ENCODE measurements around the gene EIF2B2.

Gene EIF2B2

DNA sequence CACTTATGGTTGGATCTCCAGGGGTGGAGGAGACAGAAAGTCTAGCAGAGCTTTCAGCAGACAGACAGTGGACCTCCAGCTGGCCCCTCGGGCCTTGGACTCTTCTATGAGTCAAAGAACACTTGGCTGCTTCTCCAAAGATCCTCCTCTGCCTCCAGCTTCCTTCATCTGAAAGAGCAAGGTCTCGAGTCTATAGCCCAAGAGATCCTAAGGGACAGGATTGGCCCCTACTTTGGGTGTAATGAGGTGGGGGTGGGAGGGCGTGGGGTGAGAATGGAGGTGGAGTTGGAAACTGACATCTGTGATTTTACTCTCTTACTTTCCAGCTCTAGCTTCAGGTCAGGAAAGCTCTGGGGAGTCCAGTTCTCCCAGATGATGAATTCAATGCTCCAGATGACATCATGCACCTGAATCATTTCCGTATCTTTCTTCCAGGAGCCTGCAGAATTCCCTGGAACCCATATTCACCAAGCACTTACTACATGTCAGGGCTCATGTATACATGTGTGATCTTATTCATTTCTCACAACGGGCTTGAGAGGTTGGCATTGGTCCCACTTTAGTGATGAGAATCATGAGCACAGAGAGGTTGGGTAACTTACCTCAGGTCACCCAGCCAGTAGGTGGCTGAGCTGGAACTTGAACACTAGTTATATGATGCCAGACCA is 37.1 kb upstream of the EIF2B2 start:
- no peak for TF ChIP-seq TARDBP (IDR thresholded peaks at IDR 0.05)
- no peak for TF ChIP-seq FOXM1 (IDR thresholded peaks at IDR 0.05; ENCODE audit: borderline replicate concordance)
- no peak for TF ChIP-seq ARNT (IDR thresholded peaks at IDR 0.05)
- TF ChIP-seq ZNF384 (IDR thresholded peaks at IDR 0.05) = no peak
- no peak for TF ChIP-seq SP1 (IDR thresholded peaks at IDR 0.05)
- no peak for TF ChIP-seq HDGF (IDR thresholded peaks at IDR 0.05; ENCODE audit: borderline replicate concordance)
- no peak for TF ChIP-seq FOXK2 (IDR thresholded peaks at IDR 0.05)
- TF ChIP-seq, protein P1, sequence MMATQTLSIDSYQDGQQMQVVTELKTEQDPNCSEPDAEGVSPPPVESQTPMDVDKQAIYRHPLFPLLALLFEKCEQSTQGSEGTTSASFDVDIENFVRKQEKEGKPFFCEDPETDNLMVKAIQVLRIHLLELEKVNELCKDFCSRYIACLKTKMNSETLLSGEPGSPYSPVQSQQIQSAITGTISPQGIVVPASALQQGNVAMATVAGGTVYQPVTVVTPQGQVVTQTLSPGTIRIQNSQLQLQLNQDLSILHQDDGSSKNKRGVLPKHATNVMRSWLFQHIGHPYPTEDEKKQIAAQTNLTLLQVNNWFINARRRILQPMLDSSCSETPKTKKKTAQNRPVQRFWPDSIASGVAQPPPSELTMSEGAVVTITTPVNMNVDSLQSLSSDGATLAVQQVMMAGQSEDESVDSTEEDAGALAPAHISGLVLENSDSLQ (IDR thresholded peaks at IDR 0.05) = no peak
- no peak for TF ChIP-seq LEF1 (IDR thresholded peaks at IDR 0.05; ENCODE audit: borderline replicate concordance)
- CTCF ChIA-PET = interaction anchor here (1.1 to 1.4 kb wide), 2 partner anchors 15 to 21 kb away, joined by 3 read pairs; no protein-coding TSS in a partner anchor
- POLR2A ChIA-PET = interaction anchor here (0.5 to 1.6 kb wide), 3 partner anchors 10 to 98 kb away, joined by 3 to 6 read pairs (median 3); partner anchors contain the start of genes ACYP1 and PGF
- DNase-seq (ENCODE audit: extremely low spot score) = no peak

DNA sequence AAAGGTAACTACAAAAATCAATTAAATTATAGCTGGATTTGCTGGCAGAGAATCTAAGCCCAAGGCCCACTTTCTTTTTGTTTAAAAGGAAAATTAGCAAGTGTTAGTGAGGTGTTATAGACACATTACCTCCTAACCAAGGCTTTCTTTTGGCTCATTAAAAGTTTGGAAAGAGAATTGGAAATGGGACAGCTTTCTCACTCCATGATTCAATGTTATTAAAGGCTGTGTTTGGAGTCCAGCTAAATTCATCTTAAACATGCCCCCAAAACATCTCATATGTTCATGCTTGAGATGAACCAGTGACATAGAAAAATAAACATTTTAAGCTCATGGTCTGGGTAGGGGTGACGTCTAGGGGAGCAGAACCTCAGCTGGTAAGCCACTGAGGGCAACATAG is 33.9 kb upstream of the EIF2B2 start:
- ChIA-PET POLR2A (interaction anchor here (1.3 to 1.7 kb wide), 2 partner anchors 11 to 16 kb away, joined by 3 read pairs; no protein-coding TSS in a partner anchor), CTCF (interaction anchor here (1.0 kb wide), 1 partner anchor 24 kb away, joined by 4 read pairs; no protein-coding TSS in a partner anchor)
- TF ChIP-seq FOXA1 (IDR thresholded peaks at IDR 0.05) (no peak), SP1 (IDR thresholded peaks at IDR 0.05) (no peak), FOXM1 (IDR thresholded peaks at IDR 0.05; ENCODE audit: borderline replicate concordance) (no peak), NFRKB (IDR thresholded peaks at IDR 0.05) (no peak), CTBP1 (IDR thresholded peaks at IDR 0.05; ENCODE audit: borderline replicate concordance) (no peak), L3MBTL2 (conservative IDR thresholded peaks at IDR 0.05) (no peak), TARDBP (IDR thresholded peaks at IDR 0.05) (no peak), FOXK2 (IDR thresholded peaks at IDR 0.05) (no peak), ARNT (IDR thresholded peaks at IDR 0.05) (no peak), LEF1 (IDR thresholded peaks at IDR 0.05; ENCODE audit: borderline replicate concordance) (no peak)
- no peak for DNase-seq (ENCODE audit: extremely low spot score)

DNA sequence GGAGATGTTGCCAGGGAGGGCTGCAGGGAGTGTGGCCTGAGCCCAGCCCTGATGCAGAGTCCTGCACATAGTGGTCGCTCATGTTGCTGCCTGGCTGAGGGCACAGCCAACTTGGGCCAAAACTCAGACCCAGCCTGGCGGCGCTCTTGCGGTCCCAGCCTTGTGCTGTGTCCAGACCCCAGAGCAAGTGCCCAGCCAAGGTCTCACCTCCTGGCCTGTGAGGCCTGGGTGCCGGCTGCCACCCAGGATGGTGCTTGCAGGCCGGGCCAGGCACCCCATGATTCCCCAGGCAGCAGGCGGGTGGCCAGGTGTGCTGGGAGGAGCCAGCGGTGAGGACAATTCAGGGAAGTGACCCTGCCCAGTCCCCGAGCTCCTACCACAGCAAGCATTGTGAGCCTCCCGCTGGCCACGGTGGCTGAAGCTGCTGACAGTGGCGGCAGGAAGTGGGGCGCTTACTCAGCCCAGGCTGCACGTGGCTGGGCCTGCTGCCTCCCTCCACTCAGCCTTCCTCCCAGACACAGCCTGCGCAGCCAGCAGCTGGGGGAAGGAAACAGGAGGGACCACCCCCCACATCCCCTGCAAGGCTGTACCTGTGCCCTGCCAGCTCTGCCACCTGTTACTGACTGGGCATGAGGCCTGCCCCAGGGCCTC is 29.6 kb upstream of the EIF2B2 start:
- DNase-seq (ENCODE audit: extremely low spot score) = no peak
- POLR2A ChIA-PET = no interaction called here
- CTCF ChIA-PET = no interaction called here
- TF ChIP-seq CTBP1 (IDR thresholded peaks at IDR 0.05; ENCODE audit: borderline replicate concordance) (no peak), HDGF (IDR thresholded peaks at IDR 0.05; ENCODE audit: borderline replicate concordance) (no peak), FOXM1 (IDR thresholded peaks at IDR 0.05; ENCODE audit: borderline replicate concordance) (no peak), L3MBTL2 (conservative IDR thresholded peaks at IDR 0.05) (no peak), FOXA1 (IDR thresholded peaks at IDR 0.05) (no peak), FOXK2 (IDR thresholded peaks at IDR 0.05) (no peak), ELF4 (IDR thresholded peaks at IDR 0.05) (no peak), LEF1 (IDR thresholded peaks at IDR 0.05; ENCODE audit: borderline replicate concordance) (no peak), SUZ12 (IDR thresholded peaks at IDR 0.05) (no peak), BHLHE40 (IDR thresholded peaks at IDR 0.05; ENCODE audit: borderline replicate concordance) (no peak), ZNF384 (IDR thresholded peaks at IDR 0.05) (no peak), TARDBP (IDR thresholded peaks at IDR 0.05) (no peak), NFRKB (IDR thresholded peaks at IDR 0.05) (no peak), ARNT (IDR thresholded peaks at IDR 0.05) (no peak)
- TF ChIP-seq, protein P1 (IDR thresholded peaks at IDR 0.05) = no peak

DNA sequence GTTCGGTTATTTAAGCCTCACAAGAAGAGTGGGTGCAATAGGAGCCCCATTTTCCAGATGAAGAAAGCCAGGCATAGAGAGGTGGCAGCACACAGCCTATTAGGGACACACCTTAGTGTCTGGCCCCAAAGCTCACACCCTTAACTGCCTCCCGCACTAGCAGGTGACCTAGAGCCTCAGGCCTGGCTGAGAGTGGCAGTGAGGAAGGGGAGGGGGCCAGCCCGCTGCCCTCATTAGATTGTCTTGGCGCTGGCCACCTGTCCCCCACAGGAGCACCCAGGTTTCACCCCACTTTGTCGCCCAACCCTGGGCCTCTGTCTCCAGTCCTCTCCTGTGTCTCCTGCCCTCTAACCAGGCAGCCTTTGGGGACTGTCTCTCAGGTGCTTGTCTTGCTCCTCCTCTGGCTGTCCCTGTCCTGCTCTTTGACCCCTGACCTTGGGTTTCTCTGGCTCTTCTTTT is 28.8 kb upstream of the EIF2B2 start:
- POLR2A ChIA-PET = no interaction called here
- CTCF ChIA-PET = no interaction called here
- TF ChIP-seq BHLHE40 (IDR thresholded peaks at IDR 0.05; ENCODE audit: borderline replicate concordance) (no peak), CTBP1 (IDR thresholded peaks at IDR 0.05; ENCODE audit: borderline replicate concordance) (no peak), L3MBTL2 (conservative IDR thresholded peaks at IDR 0.05) (no peak), HDGF (IDR thresholded peaks at IDR 0.05; ENCODE audit: borderline replicate concordance) (no peak), LEF1 (IDR thresholded peaks at IDR 0.05; ENCODE audit: borderline replicate concordance) (no peak), FOXM1 (IDR thresholded peaks at IDR 0.05; ENCODE audit: borderline replicate concordance) (no peak), ARNT (IDR thresholded peaks at IDR 0.05) (no peak), ELF4 (IDR thresholded peaks at IDR 0.05) (no peak)

DNA sequence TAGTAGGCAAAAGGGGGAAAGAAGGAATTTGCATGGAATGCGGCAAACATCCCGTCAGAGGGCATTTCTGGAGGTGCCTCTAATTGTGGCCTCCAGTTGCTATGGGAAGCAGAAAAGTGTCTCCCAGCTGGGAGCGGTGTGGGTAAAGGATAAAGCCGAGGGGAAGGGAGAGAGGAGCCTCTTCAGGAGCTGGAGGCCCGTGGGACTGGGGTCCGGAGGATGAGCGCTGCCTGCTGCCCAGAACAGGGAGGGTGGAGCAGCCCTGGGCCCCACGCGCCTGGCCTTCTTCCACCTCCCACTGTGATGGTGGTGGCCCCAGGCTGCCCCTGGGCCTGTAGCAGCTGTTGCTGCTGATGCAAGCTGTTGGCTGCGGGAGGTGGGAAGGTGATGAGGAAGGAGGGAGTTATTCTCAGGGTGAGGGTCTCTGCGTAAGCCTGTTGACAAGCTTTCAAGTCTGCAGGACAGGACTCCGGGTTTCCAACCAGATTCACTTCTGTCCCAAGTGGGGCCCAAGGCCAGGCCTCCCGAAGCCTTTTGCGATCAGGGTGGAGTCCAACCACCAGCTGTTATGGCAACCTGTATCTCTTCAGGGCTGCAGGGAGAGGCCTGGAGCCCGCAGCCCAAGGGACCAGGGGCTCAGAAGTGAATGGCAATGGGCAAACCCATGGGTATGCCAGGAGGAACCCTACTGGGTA is 28.2 kb upstream of the EIF2B2 start:
- CTCF ChIA-PET = no interaction called here
- no peak for DNase-seq (ENCODE audit: extremely low spot score)
- TF ChIP-seq LEF1 (IDR thresholded peaks at IDR 0.05; ENCODE audit: borderline replicate concordance) (no peak), CTBP1 (IDR thresholded peaks at IDR 0.05; ENCODE audit: borderline replicate concordance) (no peak), ZNF384 (IDR thresholded peaks at IDR 0.05) (no peak), HDGF (IDR thresholded peaks at IDR 0.05; ENCODE audit: borderline replicate concordance) (no peak), BHLHE40 (IDR thresholded peaks at IDR 0.05; ENCODE audit: borderline replicate concordance) (no peak), L3MBTL2 (conservative IDR thresholded peaks at IDR 0.05) (no peak), ELF4 (IDR thresholded peaks at IDR 0.05) (no peak), FOXM1 (IDR thresholded peaks at IDR 0.05; ENCODE audit: borderline replicate concordance) (no peak), TARDBP (IDR thresholded peaks at IDR 0.05) (no peak), SUZ12 (IDR thresholded peaks at IDR 0.05) (no peak)
- TF ChIP-seq, protein P1 (IDR thresholded peaks at IDR 0.05) = no peak
- POLR2A ChIA-PET = interaction anchor here (1.9 kb wide), 1 partner anchor 19 kb away, joined by 7 read pairs; the partner anchor contains the start of gene PGF

More for the DNA sequence above, 28.8 kb upstream of the EIF2B2 start:
- no peak for DNase-seq (ENCODE audit: extremely low spot score)
